Naive thymus-derived CD8-positive, alpha-beta T cell (primary cell): Measurements from ENCODE around the gene CS. TPM values are rescaled to one million over a fixed set of nuclear protein-coding genes. Genes with fewer than 3 reads are reported as not detected.
"Not testable (repeated sequence)": the region's sequence is repeated elsewhere in the genome, so short reads cannot be mapped to it uniquely, and the experiment has no call there.

Experiments used
- ATAC-seq, 2 donors: fragments of 150-1000 bp; cut with Tn5 transposase in 1 of 2; sonication (Bioruptor Pico), chemical (Tn5 transposase) in 1 of 2; 1 replicate in 1 of 2; 2 replicates in 1 of 2; pipeline ENCODE4 v1.10.0; 2021; ENCODE audit warnings: mild to moderate bottlenecking in 2 of 2, moderate library complexity in 2 of 2
- POLR2A ChIA-PET: fragments of 350-600 bp; sonication (Branson Sonifier 250); formaldehyde crosslinking; loops from one replicate; lab custom pipeline; 2021; ENCODE audit warnings: antibody characterized with exemption; lab: Charles Lee
- DNase-seq, 10 donors: peaks; one replicate each; pipeline versions ENCODE4 v3.0.0 to v3.0.0-alpha.2; 2020 to 2022
- H3K27ac Mint-ChIP-seq, 10 donors: one replicate each; pipeline ENCODE4 v1.8.0; 2020 to 2022; ENCODE audit warnings: mild to moderate bottlenecking in 10 of 10, mixed read lengths in 10 of 10, moderate library complexity in 4 of 10, inconsistent platforms in 1 of 10
- H3K27me3 Mint-ChIP-seq, 5 donors: one replicate each; pipeline ENCODE4 v1.8.0; 2021 to 2022; ENCODE audit warnings: mixed read lengths in 5 of 5
- H3K36me3 Mint-ChIP-seq, 3 donors: one replicate each; pipeline ENCODE4 v1.8.0; 2020 to 2022; ENCODE audit warnings: mixed read lengths in 3 of 3, mild to moderate bottlenecking in 2 of 3, inconsistent platforms in 1 of 3
- H3K4me1 Mint-ChIP-seq, 4 donors: one replicate each; pipeline ENCODE4 v1.8.0; 2021 to 2022; ENCODE audit warnings: mixed read lengths in 4 of 4
- H3K4me3 Mint-ChIP-seq, 10 donors: one replicate each; pipeline ENCODE4 v1.8.0; 2020 to 2022; ENCODE audit warnings: mild to moderate bottlenecking in 10 of 10, mixed read lengths in 10 of 10, moderate library complexity in 6 of 10, inconsistent platforms in 1 of 10
- H3K9me3 Mint-ChIP-seq, 9 donors: one replicate each; pipeline ENCODE4 v1.8.0; 2020 to 2022; ENCODE audit warnings: mixed read lengths in 9 of 9, mild to moderate bottlenecking in 3 of 9, inconsistent platforms in 1 of 9, moderate library complexity in 1 of 9
- polyA plus RNA-seq, 3 donors: library from polyadenylated mRNA; unstranded; fragments of 300-500 nt; fragmentation: Illumina TruSeq; gene quantifications; one replicate each; pipeline ENCODE4 v1.2.3, GENCODE V29; 2021
- total RNA-seq, 8 experiments: library from RNA in 2 of 8; stranded (reverse) in 2 of 8; gene quantifications; one replicate each; pipeline ENCODE4 v1.2.3 and lab custom pipeline; 2021 to 2026

Gene CS
- total and polyA plus RNA-seq, 5 experiments from 2014 or later = 48.3 to 127 (median 68.8) TPM

GRCh38 chr12:56298828-56299227 is 1.3 kb downstream of the CS start:
- Mint-ChIP-seq H3K9me3 (no peaks in the 10 kb centered on the region), H3K4me3 (peak overlapping the region; percentile 92 to 98 (median 94)), H3K4me1 (peaks cover 22 to 72% (median 64%) of the 10 kb centered on the region in 4 donors), H3K27ac (peak overlapping the region; percentile 94 to 99 (median 98)), H3K27me3 (no peaks in the 10 kb centered on the region), H3K36me3 (peaks cover 0 to 33% (median 0%) of the 10 kb centered on the region in 3 donors)
- DNase-seq (no peak), ATAC-seq (no peak)
- POLR2A ChIA-PET = interaction anchor here (0.7 to 2.0 kb wide), 11 partner anchors 10 to 469 kb away, joined by 3 to 8 read pairs (median 3); partner anchors contain the start of genes ANKRD52, ATP5F1B, DNAJC14 and IL23A

- peak overlapping the region in 7 of 10 donors; percentile 36 to 98 (median 55) for H3K4me3 Mint-ChIP-seq
- no peaks in the 10 kb centered on the region for H3K9me3 Mint-ChIP-seq
- H3K4me1 Mint-ChIP-seq = peaks cover 24 to 77% (median 71%) of the 10 kb centered on the region in 4 donors
- H3K27ac Mint-ChIP-seq = peak overlapping the region in 9 of 10 donors; percentile 3 to 79 (median 69)
- DNase-seq (no peak), ATAC-seq (no peak)
- POLR2A ChIA-PET = interaction anchor here (0.9 to 1.0 kb wide), 2 partner anchors 36 to 63 kb away, joined by 4 read pairs; partner anchors contain the start of genes PAN2 and STAT2
- H3K27me3 Mint-ChIP-seq = no peaks in the 10 kb centered on the region
- peaks cover 0 to 35% (median 0%) of the 10 kb centered on the region in 3 donors for H3K36me3 Mint-ChIP-seq
Measured at GRCh38 chr12:56297400-56297799, 2.7 kb downstream of the CS start.

GRCh38 chr12:56296295-56296694 is 3.8 kb downstream of the CS start:
- H3K4me1 Mint-ChIP-seq = peaks cover 20 to 76% (median 68%) of the 10 kb centered on the region in 4 donors
- H3K36me3 Mint-ChIP-seq = peaks cover 0 to 39% (median 1%) of the 10 kb centered on the region in 3 donors
- no peaks in the 10 kb centered on the region for H3K27me3 Mint-ChIP-seq
- no peak for ATAC-seq
- peak overlapping the region in 7 of 10 donors; percentile 22 to 69 (median 62) for H3K27ac Mint-ChIP-seq
- no peaks in the 10 kb centered on the region for H3K9me3 Mint-ChIP-seq
- H3K4me3 Mint-ChIP-seq = peak overlapping the region in 4 of 10 donors; percentile 18 to 98 (median 56)
- no peak for DNase-seq
- POLR2A ChIA-PET = no interaction called here

GRCh38 chr12:56293795-56294194 is 6.3 kb downstream of the CS start:
- ATAC-seq (no peak), DNase-seq (no peak)
- H3K36me3 Mint-ChIP-seq = peaks cover 0 to 56% (median 5%) of the 10 kb centered on the region in 3 donors
- POLR2A ChIA-PET = interaction anchor here (0.7 to 1.0 kb wide), 2 partner anchors 36 to 194 kb away, joined by 4 to 6 read pairs; partner anchors contain the start of genes ANKRD52 and GLS2
- no peaks in the 10 kb centered on the region for H3K27me3 Mint-ChIP-seq
- H3K4me3 Mint-ChIP-seq = no peak overlapping the region
- peaks cover 14 to 69% (median 57%) of the 10 kb centered on the region in 4 donors for H3K4me1 Mint-ChIP-seq
- no peaks in the 10 kb centered on the region for H3K9me3 Mint-ChIP-seq
- peak overlapping the region in 2 of 10 donors; percentile 48 for H3K27ac Mint-ChIP-seq

GRCh38 chr12:56288705-56289387 is 11.3 kb downstream of the CS start:
- Mint-ChIP-seq H3K9me3 (no peaks in the 10 kb centered on the region), H3K36me3 (peaks cover 0 to 55% (median 8%) of the 10 kb centered on the region in 3 donors)
- POLR2A ChIA-PET = interaction anchor here (0.7 to 0.8 kb wide), 3 partner anchors 10 to 186 kb away, joined by 3 read pairs; partner anchors contain the start of gene CNPY2

GRCh38 chr12:56286044-56286830 is 13.9 kb downstream of the CS start:
- no peaks in the 10 kb centered on the region for H3K9me3 Mint-ChIP-seq
- H3K36me3 Mint-ChIP-seq = peaks cover 0 to 70% (median 17%) of the 10 kb centered on the region in 3 donors
- H3K27ac Mint-ChIP-seq = peak overlapping the region in 6 of 10 donors; percentile 3 to 92 (median 56)
- H3K4me1 Mint-ChIP-seq = peaks cover 5 to 20% (median 14%) of the 10 kb centered on the region in 4 donors
- POLR2A ChIA-PET = interaction anchor here (0.5 to 1.4 kb wide), 3 partner anchors 11 to 22 kb away, joined by 5 to 6 read pairs (median 5); partner anchors contain the start of gene CS
- no peak overlapping the region for H3K4me3 Mint-ChIP-seq
- no peak for DNase-seq
- H3K27me3 Mint-ChIP-seq = no peaks in the 10 kb centered on the region
- ATAC-seq = no peak

More at GRCh38 chr12:56288705-56289387, 11.3 kb downstream of the CS start:
- Mint-ChIP-seq H3K27me3 (no peaks in the 10 kb centered on the region), H3K4me3 (no peak overlapping the region), H3K27ac (peak overlapping the region in 2 of 10 donors; percentile 5 to 16), H3K4me1 (peaks cover 12 to 36% (median 31%) of the 10 kb centered on the region in 4 donors)
- DNase-seq = no peak
- ATAC-seq = no peak

- DNase-seq, H3K27ac Mint-ChIP-seq, H3K27me3 Mint-ChIP-seq, ATAC-seq, H3K9me3 Mint-ChIP-seq, H3K4me3 Mint-ChIP-seq: not testable (repeated sequence)
- H3K36me3 Mint-ChIP-seq = peaks cover 0 to 73% (median 17%) of the 10 kb centered on the region in 3 donors
- H3K4me1 Mint-ChIP-seq = peaks cover 4 to 14% (median 8%) of the 10 kb centered on the region in 4 donors
- POLR2A ChIA-PET = interaction anchor here (0.7 to 1.1 kb wide), 3 partner anchors 18 to 477 kb away, joined by 3 to 5 read pairs (median 3); partner anchors contain the start of genes ANKRD52 and COQ10A
Measured at GRCh38 chr12:56284263-56284662, 15.9 kb downstream of the CS start.

GRCh38 chr12:56282579-56282978 is 17.6 kb downstream of the CS start:
- H3K27me3 Mint-ChIP-seq = no peaks in the 10 kb centered on the region
- H3K9me3 Mint-ChIP-seq = no peaks in the 10 kb centered on the region
- H3K4me1 Mint-ChIP-seq = peaks cover 0 to 14% (median 4%) of the 10 kb centered on the region in 4 donors
- H3K4me3 Mint-ChIP-seq = no peak overlapping the region
- ATAC-seq (no peak), DNase-seq (no peak)
- peak overlapping the region in 1 of 10 donors; percentile 73 for H3K27ac Mint-ChIP-seq
- POLR2A ChIA-PET = no interaction called here
- H3K36me3 Mint-ChIP-seq = peaks cover 0 to 84% (median 19%) of the 10 kb centered on the region in 3 donors

GRCh38 chr12:56282030-56282429 is 18.1 kb downstream of the CS start:
- POLR2A ChIA-PET = no interaction called here
- no peaks in the 10 kb centered on the region for H3K9me3 Mint-ChIP-seq
- peaks cover 0 to 86% (median 19%) of the 10 kb centered on the region in 3 donors for H3K36me3 Mint-ChIP-seq
- H3K27ac Mint-ChIP-seq = peak overlapping the region in 4 of 10 donors; percentile 40 to 73 (median 58)
- H3K27me3 Mint-ChIP-seq = no peaks in the 10 kb centered on the region
- DNase-seq (no peak), ATAC-seq (no peak)
- no peak overlapping the region for H3K4me3 Mint-ChIP-seq
- peaks cover 0 to 13% (median 4%) of the 10 kb centered on the region in 4 donors for H3K4me1 Mint-ChIP-seq

- no peaks in the 10 kb centered on the region for H3K9me3 Mint-ChIP-seq
- no peak for ATAC-seq
- peak overlapping the region in 5 of 10 donors; percentile 5 to 86 (median 8) for H3K27ac Mint-ChIP-seq
- no peak for DNase-seq
- POLR2A ChIA-PET = interaction anchor here (0.6 to 1.3 kb wide), 3 partner anchors 28 to 388 kb away, joined by 3 to 7 read pairs (median 6); no protein-coding TSS in a partner anchor
- H3K27me3 Mint-ChIP-seq = no peaks in the 10 kb centered on the region
- H3K4me1 Mint-ChIP-seq = peaks cover 0 to 6% (median 0%) of the 10 kb centered on the region in 4 donors
- H3K4me3 Mint-ChIP-seq = no peak overlapping the region
- peaks cover 0 to 88% (median 18%) of the 10 kb centered on the region in 3 donors for H3K36me3 Mint-ChIP-seq
Measured at GRCh38 chr12:56280849-56281248, 19.3 kb downstream of the CS start.

GRCh38 chr12:56278905-56279304 is 21.2 kb downstream of the CS start:
- Mint-ChIP-seq H3K9me3 (no peaks in the 10 kb centered on the region), H3K27ac (no peak overlapping the region), H3K4me3 (no peak overlapping the region), H3K4me1 (peaks cover 0 to 6% (median 0%) of the 10 kb centered on the region in 4 donors), H3K36me3 (peaks cover 0 to 92% (median 25%) of the 10 kb centered on the region in 3 donors), H3K27me3 (no peaks in the 10 kb centered on the region)
- POLR2A ChIA-PET = interaction anchor here (0.5 to 0.8 kb wide), 2 partner anchors 22 to 63 kb away, joined by 3 to 4 read pairs; no protein-coding TSS in a partner anchor
- no peak for ATAC-seq
- no peak for DNase-seq

GRCh38 chr12:56274299-56274698 is 25.8 kb downstream of the CS start:
- POLR2A ChIA-PET = interaction anchor here (0.6 kb wide), 1 partner anchor 13 kb away, joined by 8 read pairs; no protein-coding TSS in a partner anchor
- Mint-ChIP-seq H3K27ac (peak overlapping the region in 1 of 10 donors; percentile 51), H3K36me3 (peaks cover 0 to 87% (median 16%) of the 10 kb centered on the region in 3 donors), H3K4me1 (no peaks in the 10 kb centered on the region), H3K9me3 (no peaks in the 10 kb centered on the region), H3K4me3 (no peak overlapping the region), H3K27me3 (no peaks in the 10 kb centered on the region)
- ATAC-seq = no peak
- DNase-seq = no peak
